Calu3 (cell line): ENCODE data around the gene TSPAN4. TPM values are rescaled to one million over a fixed set of nuclear protein-coding genes. Genes with fewer than 3 reads are reported as not detected.

Experiments used
- BruUV-seq: library from RNA; stranded (reverse); fragments of 400-500 nt; replicated peaks from 2 replicates; lab custom pipeline; 2021; lab: Mats Ljungman, UMichigan
- CTCF ChIA-PET: fragments of 300-600 bp; sonication (Branson Sonifier 250); formaldehyde crosslinking; loops from one replicate; lab custom pipeline; 2022; ENCODE audit warnings: antibody characterized with exemption; lab: Charles Lee
- DNase-seq: peaks from one replicate; pipeline ENCODE4 v3.0.0; 2022
- H3K27ac Mint-ChIP-seq: one replicate; pipeline ENCODE4 v1.8.0; 2022; ENCODE audit warnings: mixed read lengths; ENCODE audit not compliant: unreplicated experiment
- H3K27me3 Mint-ChIP-seq: one replicate; pipeline ENCODE4 v1.8.0; 2022; ENCODE audit warnings: mixed read lengths; ENCODE audit not compliant: unreplicated experiment
- H3K36me3 Mint-ChIP-seq: one replicate; pipeline ENCODE4 v1.8.0; 2022; ENCODE audit warnings: mild to moderate bottlenecking, moderate library complexity, mixed read lengths; ENCODE audit not compliant: insufficient read depth, unreplicated experiment
- H3K4me1 Mint-ChIP-seq: one replicate; pipeline ENCODE4 v1.8.0; 2022; ENCODE audit warnings: mild to moderate bottlenecking, low read depth, mixed read lengths; ENCODE audit not compliant: unreplicated experiment
- H3K4me3 Mint-ChIP-seq: one replicate; pipeline ENCODE4 v1.8.0; 2022; ENCODE audit warnings: mild to moderate bottlenecking, low read depth, moderate library complexity, mixed read lengths; ENCODE audit not compliant: unreplicated experiment
- H3K9me3 Mint-ChIP-seq: one replicate; pipeline ENCODE4 v1.8.0; 2022; ENCODE audit warnings: low read depth, mixed read lengths; ENCODE audit not compliant: unreplicated experiment
- intact Hi-C: fragments of 100-400 bp; cut with micrococcal nuclease; formaldehyde crosslinking; loops from one replicate; pipeline ENCODE4 v1.10.0; 2022; ENCODE audit not compliant: unreplicated experiment
- total RNA-seq: library from RNA; stranded (reverse); gene quantifications from 2 replicates; pipeline ENCODE4 v1.2.3, GENCODE V29; 2022
- TF ChIP-seq, protein P1 (sequence below): fragments of 200-600 bp; IDR thresholded peaks from one replicate; pipeline ENCODE4 v1.8.0; 2022; ENCODE audit warnings: antibody characterized with exemption; ENCODE audit not compliant: unreplicated experiment

The TSPAN4 gene
- total RNA-seq, 1 experiment from 2014 or later, result 36.3 TPM

- CTCF ChIA-PET, result no interaction called here
- peaks cover 15% of the 10 kb centered on the region for H3K27me3 Mint-ChIP-seq
- peaks cover 9% of the 10 kb centered on the region for H3K4me1 Mint-ChIP-seq
- no peak overlapping the region for H3K4me3 Mint-ChIP-seq
- DNase-seq, result no peak
- TF ChIP-seq, protein P1, sequence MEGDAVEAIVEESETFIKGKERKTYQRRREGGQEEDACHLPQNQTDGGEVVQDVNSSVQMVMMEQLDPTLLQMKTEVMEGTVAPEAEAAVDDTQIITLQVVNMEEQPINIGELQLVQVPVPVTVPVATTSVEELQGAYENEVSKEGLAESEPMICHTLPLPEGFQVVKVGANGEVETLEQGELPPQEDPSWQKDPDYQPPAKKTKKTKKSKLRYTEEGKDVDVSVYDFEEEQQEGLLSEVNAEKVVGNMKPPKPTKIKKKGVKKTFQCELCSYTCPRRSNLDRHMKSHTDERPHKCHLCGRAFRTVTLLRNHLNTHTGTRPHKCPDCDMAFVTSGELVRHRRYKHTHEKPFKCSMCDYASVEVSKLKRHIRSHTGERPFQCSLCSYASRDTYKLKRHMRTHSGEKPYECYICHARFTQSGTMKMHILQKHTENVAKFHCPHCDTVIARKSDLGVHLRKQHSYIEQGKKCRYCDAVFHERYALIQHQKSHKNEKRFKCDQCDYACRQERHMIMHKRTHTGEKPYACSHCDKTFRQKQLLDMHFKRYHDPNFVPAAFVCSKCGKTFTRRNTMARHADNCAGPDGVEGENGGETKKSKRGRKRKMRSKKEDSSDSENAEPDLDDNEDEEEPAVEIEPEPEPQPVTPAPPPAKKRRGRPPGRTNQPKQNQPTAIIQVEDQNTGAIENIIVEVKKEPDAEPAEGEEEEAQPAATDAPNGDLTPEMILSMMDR, result no peak
- BruUV-seq, result no TSS peak
- no peaks in the 10 kb centered on the region for H3K9me3 Mint-ChIP-seq
- intact Hi-C loops, result no loop called here
- peaks cover 85% of the 10 kb centered on the region for H3K36me3 Mint-ChIP-seq
- peak overlapping the region; percentile 50 for H3K27ac Mint-ChIP-seq
Observed at GRCh38 chr11:862696-863022, 20.0 kb downstream of the TSPAN4 start.

- Mint-ChIP-seq H3K9me3 (no peaks in the 10 kb centered on the region), H3K27me3 (peaks cover 15% of the 10 kb centered on the region), H3K36me3 (peaks cover 90% of the 10 kb centered on the region), H3K4me1 (peaks cover 9% of the 10 kb centered on the region), H3K27ac (no peak overlapping the region), H3K4me3 (no peak overlapping the region)
- intact Hi-C loops, result no loop called here
- no peak for DNase-seq
- TF ChIP-seq, protein P1, result no peak
- CTCF ChIA-PET, result no interaction called here
- BruUV-seq, result no TSS peak
Observed at GRCh38 chr11:863023-863909, 20.6 kb downstream of the TSPAN4 start.

DNA sequence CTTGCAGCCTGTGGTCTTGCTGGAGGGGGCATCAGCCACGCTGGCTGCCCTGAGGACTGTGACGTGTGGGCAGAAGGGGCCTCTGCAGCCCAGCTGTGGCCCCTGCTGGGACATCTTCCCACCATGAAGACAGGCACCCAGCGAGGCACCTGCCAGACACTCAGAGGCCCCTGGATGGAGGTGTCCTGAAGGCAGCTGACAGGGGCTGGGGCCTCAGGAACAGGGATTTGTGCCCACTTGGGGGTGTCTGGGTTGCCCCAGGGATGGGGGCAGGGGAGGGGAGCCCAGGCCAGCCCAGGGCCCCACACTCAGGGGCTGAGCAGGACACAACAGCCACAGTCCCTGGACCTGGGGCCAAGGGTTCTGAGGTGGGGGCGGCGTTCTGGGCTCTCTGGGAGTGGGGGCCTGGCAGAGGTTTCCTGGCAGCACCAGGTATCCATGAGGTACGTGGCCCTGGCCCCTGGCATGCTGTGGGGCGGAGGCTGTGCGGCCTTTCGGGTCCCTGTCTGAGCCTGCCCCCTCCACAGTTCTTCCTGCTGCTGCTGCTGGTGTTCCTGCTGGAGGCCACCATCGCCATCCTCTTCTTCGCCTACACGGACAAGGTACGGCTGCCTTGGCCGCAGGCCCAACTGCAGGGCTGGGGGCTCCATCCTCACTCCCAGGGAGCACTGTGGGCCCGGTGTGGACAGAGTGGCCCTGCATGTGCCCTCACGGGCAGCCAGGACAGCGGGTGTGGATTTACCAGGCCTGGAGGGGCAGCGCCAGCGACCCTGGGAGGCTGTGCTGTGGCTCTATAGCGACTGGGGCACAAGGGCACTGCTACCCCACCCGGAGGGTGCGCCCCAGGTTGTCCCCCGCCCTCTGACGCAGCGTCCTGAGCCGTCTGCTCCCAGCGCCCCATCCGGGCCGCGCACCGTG is 21.5 kb downstream of the TSPAN4 start:
- no peak overlapping the region for H3K4me3 Mint-ChIP-seq
- TF ChIP-seq, protein P1, result no peak
- BruUV-seq, result no TSS peak
- H3K4me1 Mint-ChIP-seq, result peaks cover 8% of the 10 kb centered on the region
- peaks cover 89% of the 10 kb centered on the region for H3K36me3 Mint-ChIP-seq
- peaks cover 15% of the 10 kb centered on the region for H3K27me3 Mint-ChIP-seq
- no peak overlapping the region for H3K27ac Mint-ChIP-seq
- no peaks in the 10 kb centered on the region for H3K9me3 Mint-ChIP-seq
- CTCF ChIA-PET, result no interaction called here
- DNase-seq, result no peak
- intact Hi-C loops, result no loop called here

GRCh38 chr11:864898-865297 is 22.2 kb downstream of the TSPAN4 start:
- intact Hi-C loops, result no loop called here
- Mint-ChIP-seq H3K27me3 (peaks cover 15% of the 10 kb centered on the region), H3K36me3 (peaks cover 82% of the 10 kb centered on the region), H3K4me1 (peaks cover under 1% of the 10 kb centered on the region), H3K9me3 (no peaks in the 10 kb centered on the region), H3K27ac (no peak overlapping the region), H3K4me3 (no peak overlapping the region)
- TF ChIP-seq, protein P1, result no peak
- CTCF ChIA-PET, result no interaction called here
- no TSS peak for BruUV-seq
- no peak for DNase-seq
